PFSK-1 (cell line): ENCODE data around the gene IL17RC.

Source experiments
- FOXP2 ChIP-seq: optimal IDR thresholded peaks from 2 replicates; pipeline ENCODE3; 2011; ENCODE audit warnings: borderline replicate concordance, control low read depth, inconsistent platforms; ENCODE audit not compliant: insufficient read depth; ENCODE audit errors: extremely low read length, extremely low read depth
- POLR2AphosphoS5 ChIP-seq: IDR thresholded peaks from 2 replicates; pipeline ENCODE4 v1.6.1; 2012; ENCODE audit warnings: low read depth, mild to moderate bottlenecking, control low read depth, low read length, moderate library complexity
- REST ChIP-seq, 2 experiments: IDR thresholded peaks; 2 replicates each; pipeline versions ENCODE4 v1.6.1 to v1.8.0; 2011 to 2012; ENCODE audit warnings: low read depth in 2 of 2, low read length in 2 of 2, control low read depth in 1 of 2, inconsistent platforms in 1 of 2, mild to moderate bottlenecking in 1 of 2, moderate library complexity in 1 of 2; ENCODE audit not compliant: insufficient read depth in 1 of 2
- SIN3A ChIP-seq: IDR thresholded peaks from 2 replicates; pipeline ENCODE4 v1.6.1; 2012; ENCODE audit warnings: mild to moderate bottlenecking, low read length, moderate library complexity, borderline replicate concordance; ENCODE audit not compliant: insufficient read depth
- TAF1 ChIP-seq: IDR thresholded peaks from 2 replicates; pipeline ENCODE4 v1.6.1; 2012; ENCODE audit warnings: low read length, control low read depth, borderline replicate concordance; ENCODE audit not compliant: insufficient read depth

Gene IL17RC

GRCh38 chr3:9888540-9888939 is 28.4 kb upstream of the IL17RC start:
- no peak for TF ChIP-seq TAF1
- no peak for TF ChIP-seq REST (IDR thresholded peaks at IDR 0.05; ENCODE audit: insufficient read depth in 1 of 2, low read depth in 2 of 2, low read length in 2 of 2)
- no peak for TF ChIP-seq FOXP2
- no peak for TF ChIP-seq POLR2AphosphoS5
- no peak for TF ChIP-seq SIN3A

GRCh38 chr3:9889405-9889804 is 27.5 kb upstream of the IL17RC start:
- no peak for TF ChIP-seq POLR2AphosphoS5
- no peak for TF ChIP-seq TAF1
- no peak for TF ChIP-seq REST (IDR thresholded peaks at IDR 0.05; ENCODE audit: insufficient read depth in 1 of 2, low read depth in 2 of 2, low read length in 2 of 2)
- TF ChIP-seq SIN3A = no peak

GRCh38 chr3:9890249-9891071 is 26.4 kb upstream of the IL17RC start, which contains the start of gene JAGN1:
Gene JAGN1, plus strand, starts transcription at chr3:9890610. Its CDS starts 113 bp downstream, at chr3:9890723.
- TF ChIP-seq REST (IDR thresholded peaks at IDR 0.05; ENCODE audit: insufficient read depth in 1 of 2, low read depth in 2 of 2, low read length in 2 of 2) = 0 out of 4 replicates have a peak, but pooled peaks have one; percentile 15 to 16
- TF ChIP-seq FOXP2 = peak; percentile 60
- TF ChIP-seq POLR2AphosphoS5 = peak; percentile 72
- TF ChIP-seq SIN3A = no peak; the same call in 1 of the 2 replicates
- TF ChIP-seq TAF1 = peak; percentile 92

GRCh38 chr3:9891072-9891622 is 25.8 kb upstream of the IL17RC start:
- no peak for TF ChIP-seq FOXP2
- TF ChIP-seq POLR2AphosphoS5 = no peak
- no peak for TF ChIP-seq REST (IDR thresholded peaks at IDR 0.05; ENCODE audit: insufficient read depth in 1 of 2, low read depth in 2 of 2, low read length in 2 of 2)
- no peak for TF ChIP-seq SIN3A
